ENCODE results near the gene KIFC3.

KIFC3 gene

DNA sequence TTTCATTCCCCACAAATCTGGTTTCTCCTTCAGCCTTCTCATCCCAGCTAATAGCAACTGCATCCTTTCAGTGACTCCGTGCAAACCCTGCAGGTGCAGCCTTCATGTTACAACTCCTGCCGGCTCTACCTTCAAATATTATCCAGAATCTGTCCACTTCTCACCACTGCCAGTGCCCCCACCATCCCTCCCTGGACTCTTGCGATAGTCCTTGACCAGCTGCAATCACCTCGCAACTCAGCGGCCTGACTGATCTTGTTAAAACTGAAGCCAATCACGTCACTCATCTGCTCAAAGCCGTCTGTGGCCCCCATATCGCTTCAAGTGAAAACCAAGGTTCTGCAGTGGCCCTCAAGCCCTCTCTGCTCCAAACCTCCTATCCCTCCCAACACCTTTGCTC is 42.8 kb upstream of the KIFC3 start:
- TF ChIP-seq EZH2phosphoT487 (IDR thresholded peaks at IDR 0.05; ENCODE audit: low read depth), result no peak
- TF ChIP-seq, protein P1, sequence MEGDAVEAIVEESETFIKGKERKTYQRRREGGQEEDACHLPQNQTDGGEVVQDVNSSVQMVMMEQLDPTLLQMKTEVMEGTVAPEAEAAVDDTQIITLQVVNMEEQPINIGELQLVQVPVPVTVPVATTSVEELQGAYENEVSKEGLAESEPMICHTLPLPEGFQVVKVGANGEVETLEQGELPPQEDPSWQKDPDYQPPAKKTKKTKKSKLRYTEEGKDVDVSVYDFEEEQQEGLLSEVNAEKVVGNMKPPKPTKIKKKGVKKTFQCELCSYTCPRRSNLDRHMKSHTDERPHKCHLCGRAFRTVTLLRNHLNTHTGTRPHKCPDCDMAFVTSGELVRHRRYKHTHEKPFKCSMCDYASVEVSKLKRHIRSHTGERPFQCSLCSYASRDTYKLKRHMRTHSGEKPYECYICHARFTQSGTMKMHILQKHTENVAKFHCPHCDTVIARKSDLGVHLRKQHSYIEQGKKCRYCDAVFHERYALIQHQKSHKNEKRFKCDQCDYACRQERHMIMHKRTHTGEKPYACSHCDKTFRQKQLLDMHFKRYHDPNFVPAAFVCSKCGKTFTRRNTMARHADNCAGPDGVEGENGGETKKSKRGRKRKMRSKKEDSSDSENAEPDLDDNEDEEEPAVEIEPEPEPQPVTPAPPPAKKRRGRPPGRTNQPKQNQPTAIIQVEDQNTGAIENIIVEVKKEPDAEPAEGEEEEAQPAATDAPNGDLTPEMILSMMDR (IDR thresholded peaks at IDR 0.05; ENCODE audit: low read depth, low read length), result no peak
- Histone ChIP-seq H3K4me1 (ENCODE audit: low read length) (peaks cover 20% of the 10 kb centered on the region), H3K4me2 (ENCODE audit: low read length) (peak overlapping the region; percentile 85; the same call in 1 of the 2 replicates), H3K36me3 (replicated peaks; ENCODE audit: low read depth, low read length) (no peaks in the 10 kb centered on the region), H3K9me3 (ENCODE audit: insufficient read depth, low read length) (no peaks in the 10 kb centered on the region), H3K27me3 (ENCODE audit: low read depth, low read length) (0 out of 2 replicates have a peak, but pooled peaks cover 3% of the 10 kb centered on the region), H3K79me2 (ENCODE audit: low read length) (no peaks in the 10 kb centered on the region), H3K9ac (ENCODE audit: low read length) (no peak overlapping the region), H3K27ac (ENCODE audit: low read length) (no peak overlapping the region), H3K4me3 (ENCODE audit: low read length) (no peak overlapping the region), H4K20me1 (ENCODE audit: insufficient read depth, low read length) (no peaks in the 10 kb centered on the region), H2AFZ (ENCODE audit: low read depth, low read length) (no peak overlapping the region)

DNA sequence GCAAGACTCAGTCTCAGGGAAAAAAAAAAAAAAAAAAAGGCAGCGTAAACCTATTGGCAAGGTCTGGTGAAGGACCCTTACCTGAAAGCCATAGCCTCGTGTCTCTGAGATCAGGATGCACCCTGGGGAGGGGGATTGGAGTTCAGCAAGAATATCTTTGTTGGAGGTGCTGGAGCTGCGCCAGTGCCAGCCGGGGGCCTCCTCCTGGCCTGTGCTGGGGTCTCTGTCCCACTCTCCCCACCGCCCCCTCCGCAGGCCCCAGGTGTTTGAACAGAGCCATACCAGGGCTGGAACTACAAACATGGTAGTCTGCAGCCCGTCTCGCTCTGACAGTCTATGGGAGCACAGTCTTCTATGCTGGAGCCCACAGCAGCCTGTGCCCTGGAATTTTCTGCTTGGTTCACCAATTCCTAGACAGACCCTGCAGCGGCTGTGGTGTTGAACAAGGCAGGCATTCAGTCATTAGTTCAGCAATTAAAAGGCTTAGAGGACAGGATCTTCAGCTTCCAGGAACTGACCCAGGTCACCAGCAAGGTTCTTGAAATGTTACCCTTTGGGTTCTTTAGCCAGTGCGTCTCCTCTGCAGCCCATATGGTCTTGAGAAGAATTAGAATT is 42.2 kb upstream of the KIFC3 start:
- Histone ChIP-seq H3K4me2 (ENCODE audit: low read length) (no peak overlapping the region), H3K9ac (ENCODE audit: low read length) (no peak overlapping the region), H3K79me2 (ENCODE audit: low read length) (no peaks in the 10 kb centered on the region), H3K4me1 (ENCODE audit: low read length) (peaks cover 20% of the 10 kb centered on the region), H3K9me3 (ENCODE audit: insufficient read depth, low read length) (no peaks in the 10 kb centered on the region), H3K36me3 (replicated peaks; ENCODE audit: low read depth, low read length) (no peaks in the 10 kb centered on the region), H3K4me3 (ENCODE audit: low read length) (no peak overlapping the region), H4K20me1 (ENCODE audit: insufficient read depth, low read length) (no peaks in the 10 kb centered on the region), H3K27ac (ENCODE audit: low read length) (no peak overlapping the region), H3K27me3 (ENCODE audit: low read depth, low read length) (0 out of 2 replicates have a peak, but pooled peaks cover 3% of the 10 kb centered on the region), H2AFZ (ENCODE audit: low read depth, low read length) (no peak overlapping the region)
- TF ChIP-seq, protein P1 (IDR thresholded peaks at IDR 0.05; ENCODE audit: low read depth, low read length), result no peak
- TF ChIP-seq EZH2phosphoT487 (IDR thresholded peaks at IDR 0.05; ENCODE audit: low read depth), result no peak

DNA sequence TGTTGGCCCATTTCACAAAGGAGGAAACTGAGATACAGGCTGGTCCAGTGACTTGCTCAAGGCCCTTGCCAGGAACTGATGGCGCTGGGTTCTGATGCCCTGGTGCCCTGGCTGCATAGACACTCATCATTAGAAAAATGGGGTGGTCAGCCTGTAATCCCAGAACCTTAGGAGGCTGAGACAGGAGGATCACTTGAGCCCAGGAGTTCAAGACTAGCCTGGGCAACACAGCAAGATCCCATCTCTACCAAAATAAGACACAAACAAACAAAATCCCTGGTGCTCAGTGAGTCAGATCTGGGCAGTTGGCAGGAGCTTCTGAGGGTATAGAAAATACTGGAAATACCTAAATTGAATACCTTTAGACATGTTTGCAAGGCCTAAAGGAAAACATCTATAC is 41.1 kb upstream of the KIFC3 start:
- H3K27ac ChIP-seq (ENCODE audit: low read length), result no peak overlapping the region
- no peak for TF ChIP-seq EZH2phosphoT487 (IDR thresholded peaks at IDR 0.05; ENCODE audit: low read depth)
- TF ChIP-seq, protein P1 (IDR thresholded peaks at IDR 0.05; ENCODE audit: low read depth, low read length), result no peak

DNA sequence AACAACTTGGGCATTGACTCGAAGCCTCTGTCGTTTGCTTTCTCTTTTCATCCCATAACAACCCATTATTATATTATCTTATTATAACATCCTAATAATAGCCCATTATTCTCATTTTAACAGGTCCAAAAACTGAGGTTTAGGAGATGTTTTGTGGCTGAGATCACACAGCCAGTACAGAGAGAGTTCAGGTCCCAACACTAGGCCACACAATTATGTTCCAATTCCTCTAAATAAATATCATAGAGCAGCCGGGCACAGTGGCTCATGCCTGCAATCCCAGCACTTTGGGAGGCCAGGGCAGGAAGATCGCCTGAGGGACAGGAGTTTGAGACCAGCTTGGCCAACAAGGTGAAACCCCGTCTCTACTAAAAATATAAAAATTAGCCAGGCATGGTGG is 40.3 kb upstream of the KIFC3 start:
- no peak for TF ChIP-seq EZH2phosphoT487 (IDR thresholded peaks at IDR 0.05; ENCODE audit: low read depth)
- TF ChIP-seq, protein P1 (IDR thresholded peaks at IDR 0.05; ENCODE audit: low read depth, low read length), result no peak

More for the DNA sequence above, 41.1 kb upstream of the KIFC3 start:
- H4K20me1 ChIP-seq (ENCODE audit: insufficient read depth, low read length), result no peaks in the 10 kb centered on the region
- no peaks in the 10 kb centered on the region for H3K79me2 ChIP-seq (ENCODE audit: low read length)
- no peak overlapping the region for H3K4me3 ChIP-seq (ENCODE audit: low read length)
- 0 out of 2 replicates have a peak, but pooled peaks cover under 1% of the 10 kb centered on the region for H3K27me3 ChIP-seq (ENCODE audit: low read depth, low read length)
- H2AFZ ChIP-seq (ENCODE audit: low read depth, low read length), result no peak overlapping the region
- no peaks in the 10 kb centered on the region for H3K9me3 ChIP-seq (ENCODE audit: insufficient read depth, low read length)
- H3K4me1 ChIP-seq (ENCODE audit: low read length), result peaks cover 20% of the 10 kb centered on the region
- no peak overlapping the region for H3K4me2 ChIP-seq (ENCODE audit: low read length)
- H3K9ac ChIP-seq (ENCODE audit: low read length), result no peak overlapping the region
- H3K36me3 ChIP-seq (replicated peaks; ENCODE audit: low read depth, low read length), result no peaks in the 10 kb centered on the region

More for the DNA sequence above, 40.3 kb upstream of the KIFC3 start:
- no peaks in the 10 kb centered on the region for H3K36me3 ChIP-seq (replicated peaks; ENCODE audit: low read depth, low read length)
- H3K4me3 ChIP-seq (ENCODE audit: low read length), result no peak overlapping the region
- no peaks in the 10 kb centered on the region for H4K20me1 ChIP-seq (ENCODE audit: insufficient read depth, low read length)
- H3K9me3 ChIP-seq (ENCODE audit: insufficient read depth, low read length), result no peaks in the 10 kb centered on the region
- no peak overlapping the region for H3K9ac ChIP-seq (ENCODE audit: low read length)
- no peak overlapping the region for H3K27ac ChIP-seq (ENCODE audit: low read length)
- no peak overlapping the region for H2AFZ ChIP-seq (ENCODE audit: low read depth, low read length)
- no peak overlapping the region for H3K4me2 ChIP-seq (ENCODE audit: low read length)
- no peaks in the 10 kb centered on the region for H3K79me2 ChIP-seq (ENCODE audit: low read length)
- 0 out of 2 replicates have a peak, but pooled peaks cover 9% of the 10 kb centered on the region for H3K27me3 ChIP-seq (ENCODE audit: low read depth, low read length)
- peaks cover 20% of the 10 kb centered on the region for H3K4me1 ChIP-seq (ENCODE audit: low read length)

Measured in OCI-LY3 (cell line).